Activated CD8-positive, alpha-beta T cell treated with anti-CD3 and anti-CD28 coated beads for 36 hours (primary cell): Measurements from ENCODE around the gene ERGIC3. TPM values are rescaled to one million over a fixed set of nuclear protein-coding genes. Genes with fewer than 3 reads are reported as not detected.

Experiments used
- ATAC-seq: fragments of 200-7000 bp; cut with Tn5 transposase; one replicate; pipeline ENCODE4 v1.10.0; 2021; ENCODE audit warnings: mild to moderate bottlenecking, moderate library complexity
- CTCF ChIA-PET: fragments of 350-600 bp; sonication (Branson Sonifier 250); formaldehyde crosslinking; loops from one replicate; lab custom pipeline; 2021; ENCODE audit warnings: antibody characterized with exemption; lab: Charles Lee
- POLR2A ChIA-PET: fragments of 350-600 bp; sonication (Branson Sonifier 250); formaldehyde crosslinking; loops from one replicate; lab custom pipeline; 2021; ENCODE audit warnings: antibody characterized with exemption; lab: Charles Lee
- DNase-seq: peaks from one replicate; pipeline ENCODE4 v3.0.0-alpha.2; 2020
- H3K27ac Mint-ChIP-seq: one replicate; pipeline ENCODE4 v1.8.0; 2021; ENCODE audit warnings: mild to moderate bottlenecking, mixed read lengths
- H3K27me3 Mint-ChIP-seq: one replicate; pipeline ENCODE4 v1.8.0; 2021; ENCODE audit warnings: mixed read lengths
- H3K36me3 Mint-ChIP-seq: one replicate; pipeline ENCODE4 v1.8.0; 2021; ENCODE audit warnings: low read depth, mixed read lengths
- H3K4me1 Mint-ChIP-seq: one replicate; pipeline ENCODE4 v1.8.0; 2021; ENCODE audit warnings: low read depth, mixed read lengths
- H3K4me3 Mint-ChIP-seq: one replicate; pipeline ENCODE4 v1.8.0; 2021; ENCODE audit warnings: mild to moderate bottlenecking, moderate library complexity, mixed read lengths
- H3K9me3 Mint-ChIP-seq: one replicate; pipeline ENCODE4 v1.8.0; 2021; ENCODE audit warnings: mixed read lengths
- CTCF ChIP-seq: fragments of 200-600 bp; IDR thresholded peaks from one replicate; pipeline ENCODE4 v1.8.0; 2022; ENCODE audit warnings: antibody characterized with exemption, mild to moderate bottlenecking
- intact Hi-C: fragments of 100-400 bp; cut with micrococcal nuclease; formaldehyde crosslinking; loops from one replicate; pipeline ENCODE4 v1.10.0; 2022
- total RNA-seq, 2 experiments: library from RNA; stranded (reverse); gene quantifications; one replicate each; pipeline ENCODE4 v1.2.3, GENCODE V29; 2021

The ERGIC3 gene
- total RNA-seq, 2 experiments from 2014 or later = 94.3 to 98.0 TPM

GRCh38 chr20:35579196-35579595 lies 37.3 kb downstream of the ERGIC3 start:
- Mint-ChIP-seq H3K27me3 (no peaks in the 10 kb centered on the region), H3K27ac (no peak overlapping the region), H3K4me1 (no peaks in the 10 kb centered on the region), H3K9me3 (no peaks in the 10 kb centered on the region), H3K36me3 (no peaks in the 10 kb centered on the region), H3K4me3 (no peak overlapping the region)
- intact Hi-C loops = no loop called here
- POLR2A ChIA-PET = no interaction called here
- no peak for TF ChIP-seq CTCF
- CTCF ChIA-PET = no interaction called here
- no peak for DNase-seq
- no peak for ATAC-seq

GRCh38 chr20:35582131-35582530 lies 40.3 kb downstream of the ERGIC3 start:
- ChIA-PET POLR2A (no interaction called here), CTCF (no interaction called here)

GRCh38 chr20:35582741-35583404 lies 41.0 kb downstream of the ERGIC3 start:
- intact Hi-C loops = no loop called here
- no peak overlapping the region for H3K4me3 Mint-ChIP-seq

More at GRCh38 chr20:35582131-35582530, 40.3 kb downstream of the ERGIC3 start:
- Mint-ChIP-seq H3K4me1 (no peaks in the 10 kb centered on the region), H3K27me3 (no peaks in the 10 kb centered on the region), H3K9me3 (no peaks in the 10 kb centered on the region), H3K36me3 (no peaks in the 10 kb centered on the region), H3K4me3 (no peak overlapping the region), H3K27ac (no peak overlapping the region)
- ATAC-seq = no peak
- no peak for DNase-seq
- intact Hi-C loops = no loop called here
- no peak for TF ChIP-seq CTCF

GRCh38 chr20:35583636-35584560 lies 42.0 kb downstream of the ERGIC3 start:
- Mint-ChIP-seq H3K27me3 (no peaks in the 10 kb centered on the region), H3K36me3 (no peaks in the 10 kb centered on the region), H3K9me3 (no peaks in the 10 kb centered on the region), H3K27ac (no peak overlapping the region), H3K4me3 (no peak overlapping the region), H3K4me1 (no peaks in the 10 kb centered on the region)
- DNase-seq (no peak), ATAC-seq (no peak)
- ChIA-PET CTCF (no interaction called here), POLR2A (interaction anchor here (0.6 to 1.0 kb wide), 2 partner anchors 11 to 77 kb away, joined by 3 read pairs; no protein-coding TSS in a partner anchor)
- TF ChIP-seq CTCF = no peak
- intact Hi-C loops = no loop called here

More at GRCh38 chr20:35582741-35583404, 41.0 kb downstream of the ERGIC3 start:
- H3K27me3 Mint-ChIP-seq = no peaks in the 10 kb centered on the region
- no peak for TF ChIP-seq CTCF
- no peak overlapping the region for H3K27ac Mint-ChIP-seq
- ATAC-seq = no peak
- ChIA-PET POLR2A (interaction anchor here (1.0 kb wide), 1 partner anchor 10 kb away, joined by 3 read pairs; no protein-coding TSS in a partner anchor), CTCF (no interaction called here)
- H3K36me3 Mint-ChIP-seq = no peaks in the 10 kb centered on the region
- no peak for DNase-seq
- H3K4me1 Mint-ChIP-seq = no peaks in the 10 kb centered on the region
- H3K9me3 Mint-ChIP-seq = no peaks in the 10 kb centered on the region
